Superior temporal gyrus (tissue), 1 donor: ENCODE data around the gene RAI14.
"Not testable (repeated sequence)": the region's sequence is repeated elsewhere in the genome, so short reads cannot be mapped to it uniquely, and the experiment has no call there.

Experiments used
- DNase-seq: peaks from one replicate; pipeline ENCODE4 v3.0.0-alpha.2; 2016; ENCODE audit errors: extremely low spot score

RAI14 gene

DNA sequence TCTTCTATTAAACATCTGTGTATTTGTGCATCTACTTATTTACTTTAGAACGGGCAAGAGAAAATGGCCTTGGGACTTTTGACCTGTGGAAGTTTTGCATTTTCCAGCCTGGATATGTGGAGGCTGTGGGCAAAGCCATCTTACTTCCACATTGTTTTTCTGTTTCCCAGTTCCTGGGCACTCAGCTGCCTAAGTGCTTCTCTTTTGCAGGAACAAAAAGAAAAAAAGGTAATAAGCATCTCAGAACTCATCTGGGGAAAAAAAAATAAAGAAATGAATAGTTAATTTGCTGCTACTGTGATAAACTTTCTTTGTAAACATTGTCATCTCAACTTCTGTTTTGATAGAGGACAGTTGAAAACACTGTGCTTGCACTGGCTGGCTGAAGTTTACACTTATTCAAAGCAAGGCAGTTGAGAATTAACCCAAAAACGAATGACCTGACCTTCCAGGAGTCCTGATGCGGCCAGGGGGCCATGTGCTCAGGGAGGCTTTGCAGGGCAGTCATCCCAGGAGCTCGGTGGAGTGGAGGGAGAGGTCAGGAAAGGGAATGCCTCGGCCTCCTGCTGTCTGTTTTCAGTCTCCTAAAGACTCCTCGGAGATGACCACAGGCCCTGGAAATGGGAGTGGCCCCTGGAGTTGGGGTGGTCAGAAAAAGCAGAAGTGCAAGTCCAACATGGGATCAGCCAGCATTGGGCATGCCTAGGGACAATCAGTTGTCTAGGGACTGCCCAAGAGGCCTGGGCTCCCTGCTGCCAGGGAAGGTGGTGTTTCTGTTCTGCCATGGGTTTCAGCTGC lies 75.5 kb downstream of the RAI14 start:
- DNase-seq, result no peak

DNA sequence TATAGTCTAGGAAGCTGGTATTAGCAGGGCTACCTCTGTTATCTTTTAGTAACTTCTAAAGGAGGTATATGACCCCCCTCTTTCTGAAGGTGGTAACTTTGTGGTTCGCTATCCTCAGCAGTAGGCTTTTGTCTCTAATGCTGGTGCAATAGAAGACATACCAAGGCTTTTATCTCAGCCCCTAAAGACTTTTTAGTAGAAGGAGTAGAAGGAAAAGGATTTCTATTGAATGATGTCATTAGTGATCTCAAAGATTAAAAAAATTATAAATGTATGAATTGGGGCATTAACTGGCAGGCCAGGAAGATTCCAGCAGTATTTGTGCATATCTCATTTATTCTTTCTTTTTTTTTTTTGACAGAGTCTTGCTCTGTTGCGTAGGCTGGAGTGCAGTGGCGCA lies 78.2 kb downstream of the RAI14 start:
- no peak for DNase-seq

DNA sequence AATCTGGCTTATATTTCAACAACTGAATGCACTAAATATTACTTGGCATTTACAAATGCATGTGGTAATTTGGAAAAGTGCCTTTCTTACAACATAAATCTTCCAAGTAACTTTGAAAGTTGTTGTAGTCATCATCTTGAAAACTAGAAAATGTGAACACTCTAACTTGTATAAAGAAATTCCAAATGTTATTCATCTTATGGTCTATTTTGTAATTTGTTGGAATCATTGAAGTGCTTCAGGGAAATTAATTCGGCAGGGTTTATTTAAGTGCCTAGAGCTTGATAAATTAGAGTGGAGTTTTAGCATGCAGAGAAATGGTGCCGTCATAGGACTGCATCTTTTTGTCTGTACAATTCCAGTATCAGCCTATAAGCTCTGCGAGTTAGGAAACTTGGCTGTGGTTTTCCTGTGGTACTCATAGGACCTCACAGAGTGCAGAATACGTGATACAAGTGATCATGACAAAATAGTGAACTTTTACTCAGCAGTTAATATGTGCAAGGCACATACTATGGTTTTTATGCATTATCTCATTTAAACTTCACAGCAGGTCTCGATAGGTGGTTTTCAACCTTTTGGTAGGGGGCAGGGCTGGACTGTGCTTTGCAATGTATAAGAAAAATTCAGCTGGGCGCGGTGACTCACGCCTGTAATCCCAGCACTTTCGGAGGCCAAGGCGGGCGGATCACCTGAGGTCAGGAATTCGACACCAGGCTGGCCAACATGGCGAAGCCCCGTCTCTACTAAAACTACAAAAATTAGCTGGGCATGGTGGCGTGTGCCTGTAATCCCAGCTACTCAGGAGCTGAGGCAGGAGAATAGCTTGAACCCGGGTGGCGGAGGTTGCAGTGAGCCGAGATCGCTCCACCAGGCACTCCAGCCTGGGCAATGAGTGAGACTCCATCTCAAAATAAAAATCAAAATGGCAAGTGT lies 79.6 kb downstream of the RAI14 start:
- no peak for DNase-seq

DNA sequence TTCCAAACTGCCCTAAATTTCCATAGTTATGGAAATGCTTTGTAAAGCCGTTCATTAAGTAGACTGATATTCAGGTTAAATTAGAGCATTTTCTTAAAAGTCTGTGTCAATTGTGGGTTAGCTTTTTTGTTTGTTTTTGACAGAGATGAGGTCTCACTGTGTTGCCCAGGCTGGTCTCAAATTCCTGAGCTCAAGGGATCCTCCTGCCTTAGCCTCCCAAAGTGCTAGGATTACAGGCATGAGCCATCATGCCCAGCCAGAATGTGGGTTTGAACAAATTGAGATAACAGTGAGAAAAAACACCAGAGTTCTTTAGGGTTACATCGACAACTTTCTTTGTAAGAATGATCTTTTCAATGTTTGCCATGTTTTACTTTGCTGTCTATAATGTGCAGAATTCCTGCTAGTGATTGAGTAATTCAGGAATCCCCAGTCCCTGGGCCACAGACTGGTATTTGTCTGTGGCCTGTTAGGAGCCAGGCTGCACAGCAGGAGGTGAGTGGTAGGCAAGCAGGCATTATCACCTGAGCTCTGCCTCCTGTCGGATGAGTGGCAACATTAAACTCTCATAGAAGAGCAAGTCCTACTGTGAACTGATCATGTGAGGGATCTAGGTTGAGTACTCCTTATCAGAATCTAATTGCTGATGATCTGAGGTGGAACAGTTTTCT lies 80.5 kb downstream of the RAI14 start:
- DNase-seq, result no peak

DNA sequence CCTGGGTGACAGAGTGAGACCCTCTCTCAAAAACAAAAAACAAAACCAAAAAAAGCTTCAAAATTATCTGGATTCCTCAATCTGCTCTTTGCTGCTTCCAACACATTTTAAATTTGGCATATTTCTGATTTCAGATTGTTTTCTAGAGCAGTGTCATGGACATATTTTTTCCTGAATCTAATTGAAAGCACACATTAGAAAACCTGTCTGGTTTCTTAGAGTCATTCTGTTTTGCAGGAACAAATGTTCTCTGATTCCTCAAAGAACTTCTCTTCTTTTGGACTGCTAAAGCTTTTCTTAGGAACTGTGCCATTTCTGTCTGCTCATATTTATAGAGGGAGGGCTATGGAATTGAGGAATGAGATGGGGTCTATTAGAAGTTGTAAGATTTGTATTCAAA lies 81.6 kb downstream of the RAI14 start:
- no peak for DNase-seq

DNA sequence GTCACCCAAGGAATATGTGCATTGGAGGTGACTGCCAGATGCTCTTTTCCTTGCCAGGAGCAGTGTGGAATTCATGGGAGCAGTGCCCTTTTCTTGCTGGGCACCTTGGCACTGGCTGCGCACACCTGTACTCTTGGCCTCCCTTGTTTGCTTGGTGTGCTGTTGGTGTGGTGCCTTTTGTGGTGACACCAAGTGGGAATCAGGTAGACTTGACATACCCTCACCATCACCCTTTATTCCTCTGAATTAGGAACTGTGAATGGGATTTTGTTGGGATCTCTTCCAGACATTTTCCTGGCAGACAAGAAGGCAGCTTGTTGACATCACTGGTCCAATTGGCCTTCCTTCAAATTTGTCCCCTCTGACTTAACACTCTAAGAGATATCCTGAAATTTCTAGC lies 82.3 kb downstream of the RAI14 start:
- DNase-seq, result no peak

DNA sequence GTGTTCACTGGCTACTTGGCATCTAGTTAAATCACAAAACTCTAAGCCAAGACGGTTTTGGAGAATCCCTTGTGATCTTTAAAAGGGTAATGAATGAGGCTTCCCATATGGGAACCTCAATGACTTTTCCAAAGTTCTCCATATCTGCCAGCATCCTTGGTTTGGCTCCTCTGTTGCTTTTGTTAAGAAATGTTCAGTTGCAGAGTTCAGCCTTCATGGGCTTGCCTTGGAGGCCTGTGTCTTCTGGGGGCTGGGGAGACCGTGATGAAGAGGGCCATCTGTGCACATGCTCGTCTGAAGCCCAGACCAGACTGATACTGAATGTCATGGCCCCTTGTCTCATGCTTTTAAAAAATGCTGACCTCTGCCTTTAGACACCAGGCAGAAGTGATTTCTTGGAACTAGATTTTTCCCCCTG lies 84.3 kb downstream of the RAI14 start:
- no peak for DNase-seq

DNA sequence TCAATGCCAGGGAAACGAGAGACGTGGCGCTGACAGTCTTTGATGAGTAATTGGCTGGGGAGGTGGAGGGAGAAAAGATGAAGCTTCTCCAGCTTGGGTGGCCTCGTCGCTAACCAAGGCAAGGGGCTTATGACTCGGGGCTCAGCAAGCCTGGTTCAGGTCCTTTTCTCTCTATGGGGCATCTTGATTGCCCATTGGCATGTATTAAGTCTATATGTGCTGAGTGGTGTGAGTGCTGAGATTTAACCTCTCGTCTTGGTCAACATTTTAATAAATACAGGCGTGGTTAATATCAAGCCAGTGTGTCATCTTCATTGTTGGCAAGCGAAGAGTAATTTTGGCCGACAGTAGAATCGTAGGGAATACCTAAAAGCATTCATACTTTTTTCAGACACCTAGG lies 85.9 kb downstream of the RAI14 start:
- DNase-seq, result no peak

DNA sequence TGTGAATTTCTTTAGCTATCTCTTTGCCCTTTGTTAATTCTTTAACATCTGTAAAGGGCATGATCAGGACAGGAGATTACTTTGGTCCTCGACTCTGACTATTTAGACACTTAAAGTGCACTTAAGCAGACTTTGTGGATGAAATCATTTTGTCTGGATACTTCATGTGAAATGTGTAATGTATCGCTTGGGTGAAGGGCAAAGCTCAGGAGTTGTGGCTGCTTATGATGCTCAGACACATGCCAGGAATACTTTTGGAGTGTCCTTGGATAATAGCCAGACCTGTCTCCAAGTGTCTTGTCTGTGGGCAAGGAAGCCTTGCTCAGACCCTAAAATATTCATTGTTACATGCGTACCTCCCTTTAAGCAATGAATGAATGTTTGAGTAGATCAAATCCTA lies 87.8 kb downstream of the RAI14 start:
- no peak for DNase-seq

DNA sequence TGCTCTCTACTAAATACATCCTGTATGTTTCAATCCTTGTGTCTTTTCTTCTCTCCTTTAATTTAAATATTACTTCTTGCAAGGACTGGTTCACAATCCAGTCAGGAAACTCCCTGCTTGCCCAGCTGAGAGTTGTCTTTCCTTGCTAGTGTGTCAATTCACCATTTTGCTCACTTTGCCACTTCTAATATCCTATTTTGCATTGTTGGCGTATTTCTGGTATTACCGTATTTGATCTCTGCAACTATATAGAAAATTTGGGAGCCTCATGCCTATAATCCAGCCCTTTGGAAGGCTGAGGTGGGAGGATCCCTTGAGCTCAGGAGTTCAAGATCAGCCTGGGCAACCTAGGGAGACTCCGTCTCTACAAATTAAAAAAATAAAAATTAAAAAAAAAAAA lies 92.3 kb downstream of the RAI14 start:
- DNase-seq, result no peak

DNA sequence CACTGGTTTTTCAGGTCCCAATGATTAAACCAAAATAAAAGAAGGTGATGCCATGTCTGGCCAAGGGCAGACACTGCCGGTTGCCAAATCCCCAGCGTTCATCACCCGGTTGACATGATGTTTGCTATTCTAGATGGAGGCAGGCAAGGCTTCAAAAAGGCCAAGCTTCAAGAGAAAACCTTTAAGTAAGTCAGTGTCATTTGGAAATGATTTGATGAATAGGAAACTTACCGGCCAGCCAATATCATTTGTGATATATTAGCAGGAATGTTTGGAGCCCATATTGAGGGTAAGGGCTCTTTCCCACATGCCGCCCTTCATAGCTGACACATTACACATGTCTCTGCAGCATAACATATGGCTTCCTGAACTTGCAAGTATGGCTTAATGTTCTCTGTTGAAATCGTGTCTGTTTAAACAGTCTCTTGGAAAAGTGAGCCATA lies 93.3 kb downstream of the RAI14 start:
- DNase-seq, result no peak

DNA sequence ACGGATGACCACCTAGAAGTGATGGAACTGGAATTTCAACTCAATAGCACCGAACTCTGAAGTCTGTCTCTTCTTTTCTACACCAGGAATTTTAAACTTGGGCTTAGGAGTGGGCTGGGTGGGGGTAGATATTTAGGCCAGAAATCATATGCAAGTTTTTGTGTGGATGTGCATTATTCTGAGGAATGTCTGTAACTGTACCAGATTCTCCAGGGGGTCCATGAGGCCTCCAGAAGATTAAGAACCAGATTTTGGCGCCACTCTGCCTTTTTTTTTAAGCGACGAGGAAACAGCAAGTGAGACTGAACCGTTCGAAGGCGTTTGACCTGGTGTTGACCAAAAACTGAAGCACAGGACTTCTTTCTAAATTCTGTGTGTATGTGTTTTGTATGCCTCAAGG lies 94.1 kb downstream of the RAI14 start:
- no peak for DNase-seq

DNA sequence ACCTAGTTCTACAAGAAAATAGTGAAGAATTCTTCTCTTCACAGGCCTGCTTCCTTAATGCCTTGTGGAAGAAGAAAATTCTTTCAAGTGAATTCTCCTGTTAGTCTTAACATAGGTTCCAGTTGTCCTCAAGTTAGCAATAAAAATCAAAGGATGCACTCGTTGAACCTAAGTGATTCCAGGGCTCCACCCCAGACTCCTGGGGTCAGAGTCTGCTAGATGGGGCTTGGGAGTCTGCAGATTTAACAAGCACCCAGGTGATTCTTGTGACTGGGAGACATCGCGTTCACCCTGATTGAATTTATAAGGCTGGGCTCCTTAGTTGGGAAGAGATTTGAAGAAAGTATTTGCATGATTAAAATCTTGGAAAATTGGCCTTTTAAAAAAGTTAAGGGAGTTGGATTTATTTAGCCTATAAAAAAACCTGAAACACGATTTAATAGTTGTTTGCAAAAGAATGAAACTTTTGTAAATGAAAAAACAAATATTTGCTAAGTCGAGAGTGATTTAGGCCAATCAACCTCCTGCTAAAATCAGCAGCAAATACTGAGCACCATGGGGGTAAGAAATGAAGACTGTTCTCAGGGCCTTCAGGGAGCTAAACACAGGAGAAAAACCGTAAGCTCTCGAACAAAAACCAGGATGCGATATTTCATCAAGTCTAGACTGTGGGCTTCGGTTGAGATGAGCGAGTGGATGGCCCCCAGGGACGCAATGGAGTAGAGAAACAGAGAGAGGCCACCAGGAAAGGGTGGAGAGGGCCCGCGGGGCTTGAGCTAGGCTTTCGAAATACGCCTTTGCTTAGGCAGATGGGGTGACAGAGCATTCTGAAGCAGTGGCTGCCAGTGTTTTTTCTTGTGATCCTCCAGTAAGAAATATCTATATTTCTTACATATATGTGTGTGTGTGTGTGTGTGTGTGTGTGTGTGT lies 95.9 kb downstream of the RAI14 start:
- DNase-seq, result no peak

DNA sequence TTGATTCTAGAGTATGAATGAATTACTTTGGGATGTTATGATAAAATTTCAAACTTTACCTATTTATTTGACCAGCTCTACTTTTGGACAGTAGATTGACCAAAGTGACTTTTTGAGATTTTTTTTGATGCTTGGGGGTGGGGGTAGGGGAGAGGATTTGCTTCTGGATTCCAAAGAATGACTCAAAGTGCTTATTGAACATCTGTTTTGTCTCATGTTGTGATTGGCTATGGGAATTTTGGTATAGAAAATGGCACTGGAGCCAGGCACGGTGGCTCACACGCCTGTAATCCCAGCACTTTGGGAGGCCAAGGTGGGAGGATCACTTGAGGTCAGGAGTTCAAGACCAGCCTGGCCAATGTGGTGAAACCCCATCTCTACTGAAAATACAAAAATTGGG lies 97.1 kb downstream of the RAI14 start:
- not testable (repeated sequence) for DNase-seq

DNA sequence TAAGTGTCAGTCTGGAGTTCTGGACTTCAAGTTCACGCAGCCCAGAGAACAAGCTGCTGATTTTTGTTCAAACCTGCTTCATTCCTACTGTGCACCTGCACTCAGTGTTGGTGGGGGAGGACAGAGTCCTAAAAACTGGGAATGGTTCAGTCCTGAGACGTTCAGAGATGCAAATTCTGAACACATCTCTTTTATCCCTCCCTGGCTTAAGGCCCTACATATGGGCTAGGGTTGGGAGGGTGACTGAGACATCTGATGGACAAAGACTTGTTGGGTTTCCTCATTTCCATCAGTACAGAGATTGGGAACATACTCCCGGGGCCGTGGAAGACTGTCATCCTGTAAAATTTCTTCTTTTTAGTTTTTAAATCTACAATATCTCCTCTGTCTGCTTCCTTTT lies 99.8 kb downstream of the RAI14 start:
- DNase-seq, result no peak

DNA sequence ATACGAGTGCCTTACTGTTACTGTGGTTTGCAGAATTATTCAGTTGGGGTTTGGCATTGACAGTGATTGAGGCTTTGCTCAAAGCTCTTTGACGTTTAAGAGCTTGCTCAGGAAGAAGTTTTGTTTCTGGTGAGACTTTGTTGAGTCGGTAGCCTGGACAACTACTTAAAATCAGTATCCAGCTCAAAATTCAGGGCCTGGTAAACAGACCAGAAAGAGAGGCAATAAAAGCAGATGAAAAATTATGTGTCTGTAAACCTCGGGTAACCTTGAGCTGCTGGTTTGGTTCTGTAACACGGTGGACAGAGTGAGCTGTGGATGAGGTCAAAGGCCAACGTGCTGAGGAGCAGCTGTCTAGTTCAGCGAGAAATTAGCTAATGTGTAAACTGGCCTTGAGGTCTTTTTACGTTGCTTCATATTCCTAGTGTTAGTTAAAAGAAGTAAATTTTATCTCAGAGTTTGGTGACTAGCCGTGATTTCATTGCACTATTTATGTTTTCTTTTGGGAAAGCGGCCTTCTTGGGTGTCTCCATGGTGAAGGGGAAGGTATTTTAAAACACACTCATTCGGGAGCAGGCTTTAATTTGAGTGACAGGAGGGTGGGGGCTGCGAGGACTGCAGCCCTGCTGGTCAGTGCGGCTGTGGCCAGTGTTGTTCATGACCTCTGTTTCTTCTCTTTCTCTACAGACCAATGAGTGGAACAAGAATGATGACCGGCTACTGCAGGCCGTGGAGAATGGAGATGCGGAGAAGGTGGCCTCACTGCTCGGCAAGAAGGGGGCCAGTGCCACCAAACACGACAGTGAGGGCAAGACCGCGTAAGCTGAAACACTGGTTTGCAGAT lies 100.9 kb downstream of the RAI14 start:
- DNase-seq, result no peak

DNA sequence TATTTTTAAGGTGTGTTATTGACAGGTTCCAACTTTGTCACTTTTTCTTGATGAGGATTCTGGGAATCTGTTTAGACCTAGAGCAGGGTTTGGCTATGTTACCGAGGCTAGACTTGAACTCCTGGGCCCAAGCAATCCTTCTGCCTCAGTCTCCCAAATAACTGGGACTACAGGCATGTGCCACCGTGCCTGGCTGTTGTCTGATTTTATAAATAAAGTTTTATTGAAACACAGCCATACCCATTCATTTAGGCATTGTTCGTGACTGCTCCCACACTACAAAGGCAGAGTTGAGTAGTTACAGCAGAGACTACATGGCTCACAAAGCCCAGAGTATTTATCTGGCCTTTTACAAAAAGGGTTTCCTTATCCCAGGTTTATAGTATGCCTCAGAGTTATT lies 102.4 kb downstream of the RAI14 start:
- no peak for DNase-seq

DNA sequence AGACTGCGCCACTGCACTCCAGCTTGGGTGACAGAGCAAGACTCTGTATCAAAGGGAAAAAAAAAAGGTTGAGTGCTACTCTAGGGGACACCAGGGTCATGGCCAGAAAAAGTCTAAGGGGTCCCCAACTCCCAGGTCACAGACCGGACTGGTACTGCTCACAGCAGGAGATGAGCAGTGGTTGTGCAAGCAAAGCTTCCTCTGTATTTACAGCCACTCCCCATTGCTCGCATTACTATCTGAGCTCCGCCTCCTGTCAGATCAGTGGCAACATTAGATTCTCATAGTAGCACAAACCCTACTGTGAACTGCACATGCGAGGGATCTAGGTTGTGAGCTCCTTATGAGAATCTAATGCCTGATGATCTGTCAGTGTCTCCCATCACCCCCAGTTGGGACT lies 103.1 kb downstream of the RAI14 start:
- DNase-seq, result not testable (repeated sequence)

DNA sequence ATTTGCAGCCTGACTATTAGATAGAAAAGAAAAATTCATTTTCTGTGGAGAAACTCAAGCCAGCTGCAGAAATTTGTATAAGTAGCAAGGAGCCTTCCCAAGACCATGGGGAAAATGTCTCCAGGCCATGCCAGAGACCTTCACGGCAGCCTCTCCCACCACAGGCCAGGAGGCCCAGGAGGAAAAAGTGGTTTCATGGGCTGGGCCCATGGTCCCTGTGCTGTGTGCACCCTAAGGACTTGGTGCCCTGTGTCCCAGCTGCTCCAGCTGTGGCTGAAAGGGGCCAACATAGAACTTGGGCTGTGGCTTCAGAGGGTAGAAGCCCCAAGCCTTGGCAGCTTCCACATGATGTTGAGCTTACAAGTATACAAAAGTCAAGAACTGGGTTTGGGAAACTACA lies 109.5 kb downstream of the RAI14 start:
- DNase-seq, result no peak

DNA sequence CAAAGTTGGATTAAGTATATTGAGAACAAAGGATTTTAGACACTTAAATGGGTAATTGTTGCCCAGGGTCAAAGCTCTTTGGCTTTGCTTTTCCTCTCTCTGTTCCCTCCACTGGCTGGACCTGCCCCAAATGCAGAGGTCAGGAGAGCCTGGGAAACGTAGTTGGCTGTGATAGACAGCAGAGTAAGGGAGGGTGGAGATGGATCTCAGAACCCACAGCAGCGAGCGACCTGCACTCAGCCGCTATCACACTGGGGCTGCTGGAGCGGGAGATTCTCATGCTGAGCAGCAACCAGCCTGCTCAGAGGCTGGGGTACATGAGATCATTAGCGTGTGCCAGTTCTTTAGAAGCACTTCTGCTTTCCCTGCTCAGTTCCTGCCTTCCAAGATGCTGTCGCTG lies 111.1 kb downstream of the RAI14 start:
- no peak for DNase-seq
